SK-N-SH (cell line): ENCODE results near the gene USF3.

Experiments used
- EZH2phosphoT487 ChIP-seq: fragments of 200-600 bp; sonication (generic); IDR thresholded peaks from 2 replicates; pipeline ENCODE4 v1.6.1; 2017; ENCODE audit warnings: low read depth, mixed run types, mild to moderate bottlenecking, antibody characterized with exemption, moderate library complexity, borderline replicate concordance
- MXI1 ChIP-seq: IDR thresholded peaks from 2 replicates; pipeline ENCODE4 v1.6.1; 2012; ENCODE audit warnings: mild to moderate bottlenecking, low read depth, low read length, improper control_type of control experiment
- NFIC ChIP-seq: IDR thresholded peaks from 2 replicates; pipeline ENCODE4 v1.4.0; 2012; ENCODE audit warnings: borderline replicate concordance
- NRF1 ChIP-seq: IDR thresholded peaks from 2 replicates; pipeline ENCODE4 v1.6.1; 2012; ENCODE audit warnings: low read depth, mild to moderate bottlenecking, low read length
- POLR2AphosphoS5 ChIP-seq: IDR thresholded peaks from 2 replicates; pipeline ENCODE4 v1.6.1; 2012; ENCODE audit warnings: low read depth, low read length
- SIN3A ChIP-seq: IDR thresholded peaks from 2 replicates; pipeline ENCODE4 v1.6.1; 2012; ENCODE audit warnings: low read depth, mild to moderate bottlenecking, low read length, moderate library complexity, borderline replicate concordance
- SMC3 ChIP-seq: IDR thresholded peaks from 2 replicates; pipeline ENCODE4 v1.6.1; 2012; ENCODE audit warnings: low read depth, low read length, improper control_type of control experiment
- TCF12 ChIP-seq: IDR thresholded peaks from 2 replicates; pipeline ENCODE4 v1.4.0; 2012
- TF ChIP-seq, protein P1 (sequence below): fragments of 200-600 bp; sonication (generic); IDR thresholded peaks from 2 replicates; pipeline ENCODE4 v1.6.1; 2017; ENCODE audit warnings: antibody characterized with exemption, mild to moderate bottlenecking, moderate library complexity
- TF ChIP-seq, protein P2 (sequence below): IDR thresholded peaks from 2 replicates; pipeline ENCODE4 v1.4.0; 2012; ENCODE audit warnings: low read depth
- TF ChIP-seq, protein P3 (sequence below): IDR thresholded peaks from 2 replicates; pipeline ENCODE4 v1.6.1; 2012; ENCODE audit warnings: mild to moderate bottlenecking, low read depth, low read length, moderate library complexity

DNA sequence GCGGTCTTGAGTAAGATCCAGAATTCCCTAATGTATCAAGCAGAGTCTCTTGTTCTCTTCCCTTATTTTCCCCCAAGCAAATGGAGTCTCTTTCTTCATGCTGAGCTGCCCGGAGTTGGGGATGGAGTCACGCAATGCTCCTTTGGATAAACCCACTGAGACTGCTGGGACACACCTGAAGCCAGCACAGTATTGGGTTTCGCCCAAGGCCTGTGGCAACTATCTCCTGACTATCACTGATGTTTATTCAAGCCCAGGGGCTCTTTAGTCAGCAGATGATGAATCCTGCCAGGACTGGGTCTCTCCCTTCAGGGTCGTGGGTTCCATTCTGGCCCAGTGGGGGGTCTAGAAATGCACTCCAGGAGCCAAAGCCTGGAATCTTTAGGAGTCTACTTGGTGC lies 11.3 kb downstream of the USF3 start:
- TF ChIP-seq, protein P1, sequence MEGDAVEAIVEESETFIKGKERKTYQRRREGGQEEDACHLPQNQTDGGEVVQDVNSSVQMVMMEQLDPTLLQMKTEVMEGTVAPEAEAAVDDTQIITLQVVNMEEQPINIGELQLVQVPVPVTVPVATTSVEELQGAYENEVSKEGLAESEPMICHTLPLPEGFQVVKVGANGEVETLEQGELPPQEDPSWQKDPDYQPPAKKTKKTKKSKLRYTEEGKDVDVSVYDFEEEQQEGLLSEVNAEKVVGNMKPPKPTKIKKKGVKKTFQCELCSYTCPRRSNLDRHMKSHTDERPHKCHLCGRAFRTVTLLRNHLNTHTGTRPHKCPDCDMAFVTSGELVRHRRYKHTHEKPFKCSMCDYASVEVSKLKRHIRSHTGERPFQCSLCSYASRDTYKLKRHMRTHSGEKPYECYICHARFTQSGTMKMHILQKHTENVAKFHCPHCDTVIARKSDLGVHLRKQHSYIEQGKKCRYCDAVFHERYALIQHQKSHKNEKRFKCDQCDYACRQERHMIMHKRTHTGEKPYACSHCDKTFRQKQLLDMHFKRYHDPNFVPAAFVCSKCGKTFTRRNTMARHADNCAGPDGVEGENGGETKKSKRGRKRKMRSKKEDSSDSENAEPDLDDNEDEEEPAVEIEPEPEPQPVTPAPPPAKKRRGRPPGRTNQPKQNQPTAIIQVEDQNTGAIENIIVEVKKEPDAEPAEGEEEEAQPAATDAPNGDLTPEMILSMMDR: no peak
- TF ChIP-seq TCF12 (no peak), EZH2phosphoT487 (no peak), SMC3 (no peak), SIN3A (no peak), MXI1 (no peak), POLR2AphosphoS5 (no peak), NRF1 (no peak), NFIC (no peak)
- TF ChIP-seq, protein P2, sequence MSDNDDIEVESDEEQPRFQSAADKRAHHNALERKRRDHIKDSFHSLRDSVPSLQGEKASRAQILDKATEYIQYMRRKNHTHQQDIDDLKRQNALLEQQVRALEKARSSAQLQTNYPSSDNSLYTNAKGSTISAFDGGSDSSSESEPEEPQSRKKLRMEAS: no peak
- TF ChIP-seq, protein P3, sequence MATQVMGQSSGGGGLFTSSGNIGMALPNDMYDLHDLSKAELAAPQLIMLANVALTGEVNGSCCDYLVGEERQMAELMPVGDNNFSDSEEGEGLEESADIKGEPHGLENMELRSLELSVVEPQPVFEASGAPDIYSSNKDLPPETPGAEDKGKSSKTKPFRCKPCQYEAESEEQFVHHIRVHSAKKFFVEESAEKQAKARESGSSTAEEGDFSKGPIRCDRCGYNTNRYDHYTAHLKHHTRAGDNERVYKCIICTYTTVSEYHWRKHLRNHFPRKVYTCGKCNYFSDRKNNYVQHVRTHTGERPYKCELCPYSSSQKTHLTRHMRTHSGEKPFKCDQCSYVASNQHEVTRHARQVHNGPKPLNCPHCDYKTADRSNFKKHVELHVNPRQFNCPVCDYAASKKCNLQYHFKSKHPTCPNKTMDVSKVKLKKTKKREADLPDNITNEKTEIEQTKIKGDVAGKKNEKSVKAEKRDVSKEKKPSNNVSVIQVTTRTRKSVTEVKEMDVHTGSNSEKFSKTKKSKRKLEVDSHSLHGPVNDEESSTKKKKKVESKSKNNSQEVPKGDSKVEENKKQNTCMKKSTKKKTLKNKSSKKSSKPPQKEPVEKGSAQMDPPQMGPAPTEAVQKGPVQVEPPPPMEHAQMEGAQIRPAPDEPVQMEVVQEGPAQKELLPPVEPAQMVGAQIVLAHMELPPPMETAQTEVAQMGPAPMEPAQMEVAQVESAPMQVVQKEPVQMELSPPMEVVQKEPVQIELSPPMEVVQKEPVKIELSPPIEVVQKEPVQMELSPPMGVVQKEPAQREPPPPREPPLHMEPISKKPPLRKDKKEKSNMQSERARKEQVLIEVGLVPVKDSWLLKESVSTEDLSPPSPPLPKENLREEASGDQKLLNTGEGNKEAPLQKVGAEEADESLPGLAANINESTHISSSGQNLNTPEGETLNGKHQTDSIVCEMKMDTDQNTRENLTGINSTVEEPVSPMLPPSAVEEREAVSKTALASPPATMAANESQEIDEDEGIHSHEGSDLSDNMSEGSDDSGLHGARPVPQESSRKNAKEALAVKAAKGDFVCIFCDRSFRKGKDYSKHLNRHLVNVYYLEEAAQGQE: no peak
